Liver (tissue), 3 donors: Measurements from ENCODE around the gene NADK.
"Not testable (repeated sequence)": the region's sequence is repeated elsewhere in the genome, so short reads cannot be mapped to it uniquely, and the experiment has no call there.

Experiments
- CTCF ChIP-seq: fragments of 150-350 bp; IDR thresholded peaks from 2 replicates; pipeline ENCODE4 v1.5.1; 2017; ENCODE audit warnings: improper control_type of control experiment, low read depth, low read length; ENCODE audit not compliant: missing input control
- EGR1 ChIP-seq, 2 donors: IDR thresholded peaks; 2 replicates each; pipeline ENCODE4 v1.6.1; 2016 to 2018; ENCODE audit warnings: antibody characterized with exemption in 2 of 2, low read depth in 2 of 2
- MAX ChIP-seq: IDR thresholded peaks from 2 replicates; pipeline ENCODE4 v1.6.1; 2016; ENCODE audit warnings: antibody characterized with exemption
- RXRA ChIP-seq, 2 donors: IDR thresholded peaks; 2 replicates each; pipeline ENCODE4 v1.6.1; 2017 to 2018; ENCODE audit warnings: antibody characterized with exemption in 2 of 2, mild to moderate bottlenecking in 1 of 2
- TAF1 ChIP-seq: conservative IDR thresholded peaks from 2 replicates; pipeline ENCODE4 v1.6.1; 2016; ENCODE audit warnings: antibody characterized with exemption, mild to moderate bottlenecking
- donor health status: healthy.
- donor health status: healthy.

- not testable (repeated sequence) for TF ChIP-seq CTCF; RXRA (IDR thresholded peaks at IDR 0.05); TAF1; MAX; EGR1 (IDR thresholded peaks at IDR 0.05; ENCODE audit: low read depth in 2 of 2)
These were observed 51.1 kb downstream of the NADK start for GRCh38 chr1:1727131-1727651.
